Measurements from ENCODE around the gene LCE3C.

- TF ChIP-seq CTCF (optimal IDR thresholded peaks at IDR 0.05 in 1 of 3, IDR thresholded peaks at IDR 0.05 in 1 of 3, conservative IDR thresholded peaks at IDR 0.05 in 1 of 3; ENCODE audit: extremely low read depth in 1 of 3, insufficient read depth in 2 of 3, low read length in 3 of 3) = no peak
- no peak for TF ChIP-seq EZH2 (IDR thresholded peaks at IDR 0.05; ENCODE audit: low read length)
These were observed 19.6 kb upstream of the LCE3C start, which contains the start of gene LCE3D for GRCh38 chr1:152580433-152580832.

Measured in keratinocyte (primary cell).